Activated CD4-positive, alpha-beta T cell treated with anti-CD3 and anti-CD28 coated beads for 36 hours (primary cell): ENCODE data around the gene ZNF385C. TPM values are rescaled to one million over a fixed set of nuclear protein-coding genes. Genes with fewer than 3 reads are reported as not detected.

Experiments used
- ATAC-seq: fragments of 200-7000 bp; cut with Tn5 transposase; one replicate; pipeline ENCODE4 v1.10.0; 2021; ENCODE audit warnings: mild to moderate bottlenecking, moderate library complexity
- CTCF ChIA-PET: fragments of 350-600 bp; sonication (Branson Sonifier 250); formaldehyde crosslinking; loops from one replicate; lab custom pipeline; 2021; ENCODE audit warnings: antibody characterized with exemption; lab: Charles Lee
- POLR2A ChIA-PET: fragments of 350-600 bp; sonication (Branson Sonifier 250); formaldehyde crosslinking; loops from one replicate; lab custom pipeline; 2021; ENCODE audit warnings: antibody characterized with exemption, inconsistent platforms; lab: Charles Lee
- DNase-seq: peaks from one replicate; pipeline ENCODE4 v3.0.0-alpha.2; 2020
- H3K27ac Mint-ChIP-seq: one replicate; pipeline ENCODE4 v1.8.0; 2021; ENCODE audit warnings: mixed read lengths
- H3K27me3 Mint-ChIP-seq: one replicate; pipeline ENCODE4 v1.8.0; 2021; ENCODE audit warnings: mixed read lengths
- H3K36me3 Mint-ChIP-seq: one replicate; pipeline ENCODE4 v1.8.0; 2021; ENCODE audit warnings: low read depth, mixed read lengths
- H3K4me1 Mint-ChIP-seq: one replicate; pipeline ENCODE4 v1.8.0; 2021; ENCODE audit warnings: mixed read lengths
- H3K4me3 Mint-ChIP-seq: one replicate; pipeline ENCODE4 v1.8.0; 2021; ENCODE audit warnings: mild to moderate bottlenecking, moderate library complexity, mixed read lengths
- H3K9me3 Mint-ChIP-seq: one replicate; pipeline ENCODE4 v1.8.0; 2021; ENCODE audit warnings: low read depth, mixed read lengths
- intact Hi-C, 2 experiments: fragments of 100-400 bp; cut with DNase I in 1 of 2; cut with micrococcal nuclease in 1 of 2; formaldehyde crosslinking; loops; one replicate each; pipeline versions ENCODE4 v1.14.2 to v1.15.1; 2022 to 2024; cut with DNase I, micrococcal nuclease
- total RNA-seq, 2 experiments: library from RNA; stranded (reverse); gene quantifications; one replicate each; pipeline ENCODE4 v1.2.3, GENCODE V29; 2021

ZNF385C gene
- total RNA-seq, 2 experiments from 2014 or later, result 0.23 to 0.30 TPM

DNA sequence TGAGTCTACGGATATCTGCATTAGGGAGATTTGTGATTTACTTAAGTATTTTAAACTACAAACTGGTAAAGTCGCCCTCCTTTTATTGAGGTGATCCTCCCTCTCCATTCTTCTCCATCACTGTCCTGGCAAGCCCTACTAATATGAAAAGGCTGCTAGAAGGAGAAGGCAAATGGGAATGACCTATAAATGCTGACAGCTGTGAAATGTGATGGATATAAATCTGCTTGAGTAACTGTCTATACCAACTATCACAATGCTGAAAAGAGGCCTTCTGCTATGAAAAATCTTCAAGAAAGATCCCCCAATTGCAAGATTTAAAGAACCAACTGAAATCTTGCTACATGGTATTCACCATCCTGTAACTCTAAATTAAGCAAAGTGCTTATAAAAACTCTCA, 96.5 kb downstream of the ZNF385C start:
- Mint-ChIP-seq H3K4me1 (peaks cover 17% of the 10 kb centered on the region), H3K9me3 (no peaks in the 10 kb centered on the region), H3K36me3 (peaks cover 17% of the 10 kb centered on the region), H3K4me3 (no peak overlapping the region), H3K27ac (no peak overlapping the region), H3K27me3 (no peaks in the 10 kb centered on the region)
- CTCF ChIA-PET, result interaction anchor here (1.2 kb wide), 1 partner anchor 13 kb away, joined by 4 read pairs; no protein-coding TSS in a partner anchor
- intact Hi-C loops, result no loop called here
- POLR2A ChIA-PET, result no interaction called here
- DNase-seq (no peak), ATAC-seq (no peak)

- DNase-seq, result no peak
- Mint-ChIP-seq H3K27ac (peak overlapping the region; percentile 15), H3K4me1 (peaks cover 24% of the 10 kb centered on the region), H3K36me3 (peaks cover 24% of the 10 kb centered on the region), H3K9me3 (no peaks in the 10 kb centered on the region), H3K27me3 (no peaks in the 10 kb centered on the region), H3K4me3 (no peak overlapping the region)
- intact Hi-C loops, result no loop called here
- ChIA-PET CTCF (interaction anchor here (0.6 to 1.3 kb wide), 3 partner anchors 16 to 280 kb away, joined by 3 read pairs; no protein-coding TSS in a partner anchor), POLR2A (interaction anchor here (0.7 kb wide), 1 partner anchor 308 kb away, joined by 3 read pairs; no protein-coding TSS in a partner anchor)
- no peak for ATAC-seq
These were observed 97.7 kb downstream of the ZNF385C start for GRCh38 chr17:42000413-42001133.

DNA sequence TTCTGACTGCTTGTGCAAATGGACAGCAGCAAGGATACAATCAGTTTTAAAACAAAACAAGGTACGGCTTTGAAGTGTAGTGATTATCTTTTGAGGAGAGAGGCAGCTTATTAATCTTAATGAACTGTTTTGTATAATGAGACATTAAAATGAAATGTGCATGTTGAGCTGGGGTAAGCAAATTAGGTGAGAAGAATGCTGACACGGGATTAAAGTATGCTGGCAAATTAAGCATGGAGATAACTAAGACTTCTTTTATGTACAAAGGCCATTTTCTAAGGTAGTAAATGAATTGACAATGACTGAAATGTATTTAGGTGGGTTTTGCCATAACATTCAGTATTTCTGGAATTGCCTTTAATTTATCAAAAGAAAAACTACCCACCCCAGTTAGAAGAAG, 99.8 kb downstream of the ZNF385C start:
- H3K4me1 Mint-ChIP-seq, result peaks cover 16% of the 10 kb centered on the region
- no peak overlapping the region for H3K27ac Mint-ChIP-seq
- no peak overlapping the region for H3K4me3 Mint-ChIP-seq
- ChIA-PET POLR2A (no interaction called here), CTCF (interaction anchor here (1.1 kb wide), 1 partner anchor 31 kb away, joined by 3 read pairs; no protein-coding TSS in a partner anchor)
- intact Hi-C loops, result no loop called here
- DNase-seq (no peak), ATAC-seq (no peak)
- no peaks in the 10 kb centered on the region for H3K9me3 Mint-ChIP-seq
- H3K27me3 Mint-ChIP-seq, result no peaks in the 10 kb centered on the region
- H3K36me3 Mint-ChIP-seq, result peaks cover 30% of the 10 kb centered on the region

DNA sequence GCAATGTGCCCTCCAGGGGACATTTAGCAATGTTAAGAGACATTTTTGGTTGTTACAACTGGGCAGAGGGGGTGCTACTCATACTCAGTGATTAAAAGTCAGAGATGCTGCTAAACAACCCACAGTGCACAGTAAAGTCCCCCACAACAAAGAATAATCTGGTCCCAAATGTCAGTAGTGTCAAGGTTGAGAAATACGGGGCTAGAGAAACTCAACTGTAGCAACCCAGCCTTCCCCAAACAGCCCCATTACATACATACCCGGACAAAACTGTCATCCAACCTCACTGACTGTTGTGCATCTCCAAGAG, 101.5 kb downstream of the ZNF385C start:
- peak overlapping the region; percentile 26 for H3K27ac Mint-ChIP-seq
- intact Hi-C loops, result no loop called here
- peaks cover 12% of the 10 kb centered on the region for H3K4me1 Mint-ChIP-seq
- DNase-seq, result no peak
- peaks cover 42% of the 10 kb centered on the region for H3K36me3 Mint-ChIP-seq
- H3K9me3 Mint-ChIP-seq, result no peaks in the 10 kb centered on the region
- H3K27me3 Mint-ChIP-seq, result no peaks in the 10 kb centered on the region
- ATAC-seq, result no peak
- ChIA-PET CTCF (no interaction called here), POLR2A (no interaction called here)
- H3K4me3 Mint-ChIP-seq, result no peak overlapping the region

DNA sequence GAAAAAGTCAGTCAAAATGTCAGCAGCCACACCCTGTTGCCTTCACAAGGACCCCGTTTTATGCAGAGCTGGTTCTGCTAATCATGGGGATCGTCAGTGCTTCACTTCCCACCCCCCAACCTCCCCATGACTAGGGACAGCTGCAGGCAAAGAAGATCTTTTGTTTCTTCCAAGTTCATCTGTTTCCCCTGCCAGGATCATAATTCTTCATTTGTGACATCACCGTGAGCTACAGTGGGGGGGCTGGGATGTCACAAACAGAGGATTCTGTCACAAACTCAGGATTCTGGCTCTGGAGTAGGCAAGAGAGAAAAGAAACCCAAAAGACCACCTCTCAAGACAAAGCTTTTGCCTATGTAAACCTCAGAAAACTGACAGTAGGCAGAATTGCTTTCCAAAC, 105.7 kb downstream of the ZNF385C start:
- ChIA-PET POLR2A (no interaction called here), CTCF (interaction anchor here (0.6 to 0.7 kb wide), 3 partner anchors 17 to 463 kb away, joined by 3 to 4 read pairs (median 3); no protein-coding TSS in a partner anchor)
- no peak overlapping the region for H3K4me3 Mint-ChIP-seq
- peaks cover 57% of the 10 kb centered on the region for H3K36me3 Mint-ChIP-seq
- peaks cover 22% of the 10 kb centered on the region for H3K4me1 Mint-ChIP-seq
- H3K9me3 Mint-ChIP-seq, result no peaks in the 10 kb centered on the region
- DNase-seq (no peak), ATAC-seq (no peak)
- intact Hi-C loops, result no loop called here
- H3K27ac Mint-ChIP-seq, result no peak overlapping the region
- H3K27me3 Mint-ChIP-seq, result no peaks in the 10 kb centered on the region

- H3K4me1 Mint-ChIP-seq, result peaks cover 17% of the 10 kb centered on the region
- ChIA-PET CTCF (interaction anchor here (1.1 kb wide), 1 partner anchor 12 kb away, joined by 4 read pairs; no protein-coding TSS in a partner anchor), POLR2A (no interaction called here)
- H3K36me3 Mint-ChIP-seq, result peaks cover 60% of the 10 kb centered on the region
- no peak for DNase-seq
- H3K27me3 Mint-ChIP-seq, result no peaks in the 10 kb centered on the region
- H3K4me3 Mint-ChIP-seq, result no peak overlapping the region
- no peak overlapping the region for H3K27ac Mint-ChIP-seq
- no peak for ATAC-seq
- intact Hi-C loops, result no loop called here
- no peaks in the 10 kb centered on the region for H3K9me3 Mint-ChIP-seq
These were observed 108.4 kb downstream of the ZNF385C start for GRCh38 chr17:41989702-41990419.

GRCh38 chr17:41988418-41988817, 109.9 kb downstream of the ZNF385C start:
- peak overlapping the region; percentile 89 for H3K27ac Mint-ChIP-seq
- CTCF ChIA-PET, result interaction anchor here (0.6 to 1.1 kb wide), 4 partner anchors 13 to 286 kb away, joined by 3 to 4 read pairs (median 3); partner anchors contain the start of gene GHDC

GRCh38 chr17:41987642-41988041, 110.6 kb downstream of the ZNF385C start:
- CTCF ChIA-PET, result interaction anchor here (0.6 to 1.4 kb wide), 4 partner anchors 22 to 32 kb away, joined by 3 to 5 read pairs (median 3); partner anchors contain the start of genes DNAJC7 and NKIRAS2

More at GRCh38 chr17:41988418-41988817, 109.9 kb downstream of the ZNF385C start:
- Mint-ChIP-seq H3K9me3 (no peaks in the 10 kb centered on the region), H3K4me1 (peaks cover 17% of the 10 kb centered on the region), H3K36me3 (peaks cover 64% of the 10 kb centered on the region), H3K27me3 (no peaks in the 10 kb centered on the region), H3K4me3 (no peak overlapping the region)
- intact Hi-C loops, result no loop called here
- POLR2A ChIA-PET, result no interaction called here
- no peak for DNase-seq
- ATAC-seq, result no peak

DNA sequence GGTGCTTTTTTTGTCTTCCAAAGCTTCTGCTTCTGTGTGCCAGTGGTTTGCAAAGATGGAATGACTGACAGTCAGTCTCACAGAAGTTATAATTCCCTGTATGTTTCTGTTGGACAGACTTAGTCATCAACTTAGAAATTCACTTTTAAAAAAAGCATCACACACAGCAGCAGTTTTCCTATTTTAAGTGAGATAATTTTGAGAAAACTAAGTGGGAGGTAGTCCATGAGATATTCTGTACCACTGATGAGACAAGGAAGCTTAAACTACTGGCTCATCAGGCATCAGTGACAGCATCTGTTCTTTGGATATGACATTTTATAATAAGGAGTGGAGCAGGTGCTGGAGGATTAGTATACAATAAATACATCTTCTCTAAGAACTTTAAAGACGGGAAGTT, 111.6 kb downstream of the ZNF385C start:
- no peak for ATAC-seq
- intact Hi-C loops, result no loop called here
- Mint-ChIP-seq H3K27me3 (no peaks in the 10 kb centered on the region), H3K36me3 (peaks cover 67% of the 10 kb centered on the region), H3K4me1 (peaks cover 17% of the 10 kb centered on the region), H3K27ac (peak overlapping the region; percentile 89), H3K9me3 (no peaks in the 10 kb centered on the region), H3K4me3 (no peak overlapping the region)
- POLR2A ChIA-PET, result interaction anchor here (1.4 to 1.5 kb wide), 2 partner anchors 18 to 20 kb away, joined by 3 to 7 read pairs; partner anchors contain the start of gene CNP
- DNase-seq, result no peak
- CTCF ChIA-PET, result interaction anchor here (1.4 kb wide), 1 partner anchor 33 kb away, joined by 5 read pairs; the partner anchor contains the start of gene NKIRAS2

More at GRCh38 chr17:41987642-41988041, 110.6 kb downstream of the ZNF385C start:
- Mint-ChIP-seq H3K4me3 (no peak overlapping the region), H3K27ac (peak overlapping the region; percentile 89), H3K36me3 (peaks cover 63% of the 10 kb centered on the region), H3K4me1 (peaks cover 17% of the 10 kb centered on the region), H3K27me3 (no peaks in the 10 kb centered on the region), H3K9me3 (no peaks in the 10 kb centered on the region)
- POLR2A ChIA-PET, result interaction anchor here (1.1 to 1.5 kb wide), 3 partner anchors 15 to 21 kb away, joined by 3 to 7 read pairs (median 4); partner anchors contain the start of gene CNP
- DNase-seq (peak; percentile 43), ATAC-seq (peak; percentile 94)
- intact Hi-C loops, result no loop called here

GRCh38 chr17:41985919-41986318, 112.4 kb downstream of the ZNF385C start:
- no peak overlapping the region for H3K4me3 Mint-ChIP-seq
- intact Hi-C loops, result no loop called here
- no peak for ATAC-seq
- H3K27me3 Mint-ChIP-seq, result no peaks in the 10 kb centered on the region
- no peak for DNase-seq
- no peaks in the 10 kb centered on the region for H3K9me3 Mint-ChIP-seq
- peaks cover 71% of the 10 kb centered on the region for H3K36me3 Mint-ChIP-seq
- H3K4me1 Mint-ChIP-seq, result peaks cover 17% of the 10 kb centered on the region
- H3K27ac Mint-ChIP-seq, result no peak overlapping the region
- ChIA-PET CTCF (interaction anchor here (0.6 to 0.8 kb wide), 2 partner anchors 10 to 338 kb away, joined by 3 to 5 read pairs; no protein-coding TSS in a partner anchor), POLR2A (no interaction called here)

GRCh38 chr17:41984454-41984853, 113.8 kb downstream of the ZNF385C start:
- H3K4me3 Mint-ChIP-seq, result no peak overlapping the region
- H3K9me3 Mint-ChIP-seq, result no peaks in the 10 kb centered on the region
- DNase-seq (no peak), ATAC-seq (no peak)
- CTCF ChIA-PET, result interaction anchor here (0.6 to 1.4 kb wide), 4 partner anchors 14 to 45 kb away, joined by 3 to 5 read pairs (median 4); partner anchors contain the start of gene NKIRAS2
- H3K36me3 Mint-ChIP-seq, result peaks cover 67% of the 10 kb centered on the region
- H3K27ac Mint-ChIP-seq, result no peak overlapping the region
- no peaks in the 10 kb centered on the region for H3K27me3 Mint-ChIP-seq
- peaks cover 17% of the 10 kb centered on the region for H3K4me1 Mint-ChIP-seq
- POLR2A ChIA-PET, result no interaction called here
- intact Hi-C loops, result no loop called here
